ENCODE results near the gene GLA. TPM values are rescaled to one million over a fixed set of nuclear protein-coding genes. Genes with fewer than 3 reads are reported as not detected.

The GLA gene
- total and polyA plus RNA-seq, 4 donors: 21.4 to 32.7 (median 29.3) TPM

GRCh38 chrX:101388604-101389003 is 19.1 kb downstream of the GLA start:
- Histone ChIP-seq H3K36me3 (ENCODE audit: control insufficient read depth, insufficient read depth, low read length) (no peaks in the 10 kb centered on the region), H3K27me3 (ENCODE audit: control insufficient read depth, insufficient read depth, low read length) (peaks cover 2% of the 10 kb centered on the region), H3K4me1 (ENCODE audit: control insufficient read depth, insufficient read depth, low read length) (peaks cover 3% of the 10 kb centered on the region), H3K9me3 (ENCODE audit: control insufficient read depth, insufficient read depth, low read length) (no peaks in the 10 kb centered on the region), H3K4me3 (ENCODE audit: low read depth, low read length) (no peak overlapping the region), H3K27ac (ENCODE audit: low read depth, low read length) (no peak overlapping the region)
- 40% methylated on average over 1 of the region's 3 CpGs for WGBS (ENCODE audit: insufficient coverage)
- DNase-seq (ENCODE audit: low read depth in 4 of 6, low spot score in 6 of 6): no peak

- Histone ChIP-seq H3K27me3 (ENCODE audit: control insufficient read depth, insufficient read depth, low read length) (peaks cover 2% of the 10 kb centered on the region), H3K9me3 (ENCODE audit: control insufficient read depth, insufficient read depth, low read length) (no peaks in the 10 kb centered on the region), H3K4me1 (ENCODE audit: control insufficient read depth, insufficient read depth, low read length) (peaks cover 3% of the 10 kb centered on the region), H3K36me3 (ENCODE audit: control insufficient read depth, insufficient read depth, low read length) (no peaks in the 10 kb centered on the region), H3K4me3 (ENCODE audit: low read depth, low read length) (no peak overlapping the region), H3K27ac (ENCODE audit: low read depth, low read length) (no peak overlapping the region)
- DNase-seq (ENCODE audit: low read depth in 4 of 6, low spot score in 6 of 6): no peak
- 79% methylated on average over 3 of the region's 6 CpGs for WGBS (ENCODE audit: insufficient coverage)
Measured at GRCh38 chrX:101386542-101386885, 21.2 kb downstream of the GLA start.

- H3K4me1 ChIP-seq (ENCODE audit: control insufficient read depth, insufficient read depth, low read length): peaks cover 3% of the 10 kb centered on the region
- no peak for DNase-seq (ENCODE audit: low read depth in 4 of 6, low spot score in 6 of 6)
- H3K36me3 ChIP-seq (ENCODE audit: control insufficient read depth, insufficient read depth, low read length): no peaks in the 10 kb centered on the region
- no peak within 1 kb of the TSS for H3K4me3 ChIP-seq (ENCODE audit: low read depth, low read length)
- peaks cover 2% of the 10 kb centered on the region for H3K27me3 ChIP-seq (ENCODE audit: control insufficient read depth, insufficient read depth, low read length)
- no peak within 1 kb of the TSS for H3K27ac ChIP-seq (ENCODE audit: low read depth, low read length)
- WGBS (ENCODE audit: insufficient coverage): 68% methylated on average over 9 of the region's 9 CpGs
- H3K9me3 ChIP-seq (ENCODE audit: control insufficient read depth, insufficient read depth, low read length): no peaks in the 10 kb centered on the region
Measured at GRCh38 chrX:101385795-101386541, 21.8 kb downstream of the GLA start, which contains the start of gene BTK. BTK (minus strand) TSS chrX:101386191; CDS start chrX:101375284, 10,907 bp downstream.

- H3K27me3 ChIP-seq (ENCODE audit: control insufficient read depth, insufficient read depth, low read length): no peaks in the 10 kb centered on the region
- no peak overlapping the region for H3K27ac ChIP-seq (ENCODE audit: low read depth, low read length)
- no peaks in the 10 kb centered on the region for H3K9me3 ChIP-seq (ENCODE audit: control insufficient read depth, insufficient read depth, low read length)
- no peaks in the 10 kb centered on the region for H3K4me1 ChIP-seq (ENCODE audit: control insufficient read depth, insufficient read depth, low read length)
- 75% methylated on average over 7 of the region's 7 CpGs for whole genome bisulfite sequencing (ENCODE audit: insufficient coverage)
- H3K4me3 ChIP-seq (ENCODE audit: low read depth, low read length): no peak overlapping the region
- DNase-seq (ENCODE audit: low read depth in 4 of 6, low spot score in 6 of 6): no peak
- no peaks in the 10 kb centered on the region for H3K36me3 ChIP-seq (ENCODE audit: control insufficient read depth, insufficient read depth, low read length)
Measured at GRCh38 chrX:101385026-101385684, 22.6 kb downstream of the GLA start.

- WGBS (ENCODE audit: insufficient coverage): 7% methylated on average over 2 of the region's 4 CpGs
- H3K27me3 ChIP-seq (ENCODE audit: control insufficient read depth, insufficient read depth, low read length): no peaks in the 10 kb centered on the region
- peak in 2 of 6 donors; percentile 13 to 36 for DNase-seq (ENCODE audit: low read depth in 4 of 6, low spot score in 6 of 6)
Measured at GRCh38 chrX:101383679-101384205, 24.0 kb downstream of the GLA start.

GRCh38 chrX:101377547-101377946 is 30.2 kb downstream of the GLA start:
- no peak for DNase-seq (ENCODE audit: low read depth in 4 of 6, low spot score in 6 of 6)
- Histone ChIP-seq H3K9me3 (ENCODE audit: control insufficient read depth, insufficient read depth, low read length) (no peaks in the 10 kb centered on the region), H3K27me3 (ENCODE audit: control insufficient read depth, insufficient read depth, low read length) (peaks cover 4% of the 10 kb centered on the region), H3K36me3 (ENCODE audit: control insufficient read depth, insufficient read depth, low read length) (no peaks in the 10 kb centered on the region), H3K27ac (ENCODE audit: low read depth, low read length) (no peak overlapping the region), H3K4me3 (ENCODE audit: low read depth, low read length) (no peak overlapping the region), H3K4me1 (ENCODE audit: control insufficient read depth, insufficient read depth, low read length) (no peaks in the 10 kb centered on the region)
- 57% methylated on average over 1 of the region's 1 CpG for WGBS (ENCODE audit: insufficient coverage)

More at GRCh38 chrX:101383679-101384205, 24.0 kb downstream of the GLA start:
- Histone ChIP-seq H3K4me3 (ENCODE audit: low read depth, low read length) (no peak overlapping the region), H3K27ac (ENCODE audit: low read depth, low read length) (no peak overlapping the region), H3K36me3 (ENCODE audit: control insufficient read depth, insufficient read depth, low read length) (no peaks in the 10 kb centered on the region), H3K4me1 (ENCODE audit: control insufficient read depth, insufficient read depth, low read length) (no peaks in the 10 kb centered on the region), H3K9me3 (ENCODE audit: control insufficient read depth, insufficient read depth, low read length) (no peaks in the 10 kb centered on the region)

- no peaks in the 10 kb centered on the region for H3K9me3 ChIP-seq (ENCODE audit: control insufficient read depth, insufficient read depth, low read length)
- H3K27ac ChIP-seq (ENCODE audit: low read depth, low read length): no peak overlapping the region
- WGBS (ENCODE audit: insufficient coverage): 59% methylated on average over 3 of the region's 3 CpGs
- H3K4me1 ChIP-seq (ENCODE audit: control insufficient read depth, insufficient read depth, low read length): no peaks in the 10 kb centered on the region
- no peak overlapping the region for H3K4me3 ChIP-seq (ENCODE audit: low read depth, low read length)
- H3K27me3 ChIP-seq (ENCODE audit: control insufficient read depth, insufficient read depth, low read length): peaks cover 6% of the 10 kb centered on the region
- no peaks in the 10 kb centered on the region for H3K36me3 ChIP-seq (ENCODE audit: control insufficient read depth, insufficient read depth, low read length)
- DNase-seq (ENCODE audit: low read depth in 4 of 6, low spot score in 6 of 6): no peak
Measured at GRCh38 chrX:101370888-101371504, 36.7 kb downstream of the GLA start.

GRCh38 chrX:101369687-101370086 is 38.0 kb downstream of the GLA start:
- no peak for DNase-seq (ENCODE audit: low read depth in 4 of 6, low spot score in 6 of 6)
- no peaks in the 10 kb centered on the region for H3K9me3 ChIP-seq (ENCODE audit: control insufficient read depth, insufficient read depth, low read length)
- peaks cover 9% of the 10 kb centered on the region for H3K27me3 ChIP-seq (ENCODE audit: control insufficient read depth, insufficient read depth, low read length)
- H3K27ac ChIP-seq (ENCODE audit: low read depth, low read length): no peak overlapping the region
- no peaks in the 10 kb centered on the region for H3K4me1 ChIP-seq (ENCODE audit: control insufficient read depth, insufficient read depth, low read length)
- no peaks in the 10 kb centered on the region for H3K36me3 ChIP-seq (ENCODE audit: control insufficient read depth, insufficient read depth, low read length)
- H3K4me3 ChIP-seq (ENCODE audit: low read depth, low read length): no peak overlapping the region
- 62% methylated on average over 3 of the region's 6 CpGs for WGBS (ENCODE audit: insufficient coverage)

GRCh38 chrX:101368800-101369199 is 38.9 kb downstream of the GLA start:
- Histone ChIP-seq H3K36me3 (ENCODE audit: control insufficient read depth, insufficient read depth, low read length) (no peaks in the 10 kb centered on the region), H3K9me3 (ENCODE audit: control insufficient read depth, insufficient read depth, low read length) (no peaks in the 10 kb centered on the region), H3K4me3 (ENCODE audit: low read depth, low read length) (no peak overlapping the region), H3K27me3 (ENCODE audit: control insufficient read depth, insufficient read depth, low read length) (peaks cover 9% of the 10 kb centered on the region), H3K4me1 (ENCODE audit: control insufficient read depth, insufficient read depth, low read length) (no peaks in the 10 kb centered on the region), H3K27ac (ENCODE audit: low read depth, low read length) (no peak overlapping the region)
- no peak for DNase-seq (ENCODE audit: low read depth in 4 of 6, low spot score in 6 of 6)

Measured in spinal cord (tissue), 10 donors.